ENCODE results near the gene FFAR4. TPM values are rescaled to one million over a fixed set of nuclear protein-coding genes. Genes with fewer than 3 reads are reported as not detected.
A peak's percentile ranks its signal among the peaks of the same experiment; 100 is the strongest.

The FFAR4 gene
- total RNA-seq, 1 experiment from 2014 or later, result not detected

- no peaks in the 10 kb centered on the region for H3K36me3 ChIP-seq
- H3K9me3 ChIP-seq (replicated peaks), result no peaks in the 10 kb centered on the region
- no peaks in the 10 kb centered on the region for H3K4me1 ChIP-seq
- H3K27ac ChIP-seq, result no peak overlapping the region
- H3K27me3 ChIP-seq, result no peaks in the 10 kb centered on the region
- H3K4me3 ChIP-seq, result no peak overlapping the region
- DNase-seq, result no peak
Measured at GRCh38 chr10:93584445-93584844, 18.0 kb downstream of the FFAR4 start.

- no peaks in the 10 kb centered on the region for H3K27me3 ChIP-seq
- H3K36me3 ChIP-seq, result no peaks in the 10 kb centered on the region
- H3K4me1 ChIP-seq, result no peaks in the 10 kb centered on the region
- H3K4me3 ChIP-seq, result no peak overlapping the region
- DNase-seq, result no peak
- no peaks in the 10 kb centered on the region for H3K9me3 ChIP-seq (replicated peaks)
- H3K27ac ChIP-seq, result no peak overlapping the region
Measured at GRCh38 chr10:93589648-93590562, 23.4 kb downstream of the FFAR4 start.

DNA sequence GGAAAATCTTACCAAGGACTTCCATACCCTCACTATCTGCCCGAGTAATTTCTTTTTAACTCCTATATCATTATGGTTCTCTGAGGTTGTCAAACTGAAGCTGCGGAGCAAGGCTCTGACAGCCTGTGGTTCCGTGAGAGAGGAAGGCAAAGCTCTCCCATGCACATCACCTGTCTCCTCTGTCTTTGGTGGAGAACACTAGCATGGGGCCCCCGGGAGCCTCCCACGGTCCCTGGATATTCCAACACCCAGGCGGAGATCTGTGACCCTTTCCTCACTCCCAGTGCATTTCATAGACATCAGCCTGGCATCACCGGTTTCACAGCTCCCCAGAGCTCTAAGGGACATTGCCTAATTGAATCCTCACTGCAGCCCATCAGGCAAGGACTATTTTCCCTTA is 24.2 kb downstream of the FFAR4 start:
- DNase-seq, result no peak
- H3K4me3 ChIP-seq, result no peak overlapping the region

DNA sequence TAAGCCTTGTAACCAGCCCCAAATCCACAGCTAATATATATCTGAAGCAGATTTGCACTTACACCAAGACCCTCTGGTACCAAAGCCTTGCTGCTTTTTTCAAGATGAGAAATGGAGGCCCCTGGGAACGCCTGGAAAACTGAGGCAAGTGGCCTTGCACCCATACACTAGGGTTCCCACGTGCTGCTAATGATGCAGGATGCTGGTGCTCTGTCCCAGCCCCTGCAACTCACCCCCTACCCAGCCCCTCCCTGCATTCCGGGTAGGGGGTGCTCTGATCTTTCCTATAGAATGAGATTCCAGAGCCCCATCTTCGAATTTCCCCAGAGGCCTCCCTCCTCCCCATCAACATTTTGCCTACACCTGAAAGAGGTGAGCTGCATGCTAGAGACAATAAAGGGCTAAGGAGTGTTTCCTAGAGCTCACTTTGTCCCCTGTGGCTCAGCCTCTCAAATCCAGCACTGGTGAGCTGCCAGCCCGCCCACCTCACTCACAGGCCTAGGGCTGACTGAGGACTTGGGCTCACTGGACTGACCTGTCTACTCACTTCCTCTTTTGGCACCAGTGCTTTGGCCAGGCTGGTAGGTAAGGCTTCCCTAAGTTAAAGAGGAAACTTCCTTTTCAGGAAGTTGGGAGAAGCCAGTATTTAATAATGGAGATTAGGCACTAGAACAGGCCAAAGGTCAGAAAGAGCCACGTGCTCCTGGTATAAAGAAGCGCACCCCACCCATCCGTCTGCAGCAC is 24.8 kb downstream of the FFAR4 start:
- no peak overlapping the region for H3K27ac ChIP-seq
- no peak for DNase-seq
- no peaks in the 10 kb centered on the region for H3K27me3 ChIP-seq
- H3K4me3 ChIP-seq, result no peak overlapping the region
- H3K36me3 ChIP-seq, result no peaks in the 10 kb centered on the region
- peaks cover 8% of the 10 kb centered on the region; the same call in 1 of the 2 replicates for H3K4me1 ChIP-seq
- H3K9me3 ChIP-seq (replicated peaks), result no peaks in the 10 kb centered on the region

More for the DNA sequence above, 24.2 kb downstream of the FFAR4 start:
- no peak overlapping the region for H3K27ac ChIP-seq
- H3K4me1 ChIP-seq, result peaks cover 5% of the 10 kb centered on the region; the same call in 1 of the 2 replicates
- no peaks in the 10 kb centered on the region for H3K36me3 ChIP-seq
- no peaks in the 10 kb centered on the region for H3K27me3 ChIP-seq
- no peaks in the 10 kb centered on the region for H3K9me3 ChIP-seq (replicated peaks)

- H3K4me1 ChIP-seq, result peaks cover 8% of the 10 kb centered on the region; the same call in 1 of the 2 replicates
- H3K27ac ChIP-seq, result no peak overlapping the region
- H3K27me3 ChIP-seq, result no peaks in the 10 kb centered on the region
- H3K4me3 ChIP-seq, result no peak overlapping the region
- no peak for DNase-seq
- no peaks in the 10 kb centered on the region for H3K36me3 ChIP-seq
- H3K9me3 ChIP-seq (replicated peaks), result no peaks in the 10 kb centered on the region
Measured at GRCh38 chr10:93593254-93593653, 26.8 kb downstream of the FFAR4 start.

GRCh38 chr10:93593749-93594148 is 27.3 kb downstream of the FFAR4 start:
- Histone ChIP-seq H3K4me3 (no peak overlapping the region), H3K27me3 (no peaks in the 10 kb centered on the region), H3K4me1 (peaks cover 8% of the 10 kb centered on the region; the same call in 1 of the 2 replicates), H3K36me3 (no peaks in the 10 kb centered on the region), H3K27ac (no peak overlapping the region), H3K9me3 (replicated peaks) (no peaks in the 10 kb centered on the region)
- DNase-seq, result no peak

DNA sequence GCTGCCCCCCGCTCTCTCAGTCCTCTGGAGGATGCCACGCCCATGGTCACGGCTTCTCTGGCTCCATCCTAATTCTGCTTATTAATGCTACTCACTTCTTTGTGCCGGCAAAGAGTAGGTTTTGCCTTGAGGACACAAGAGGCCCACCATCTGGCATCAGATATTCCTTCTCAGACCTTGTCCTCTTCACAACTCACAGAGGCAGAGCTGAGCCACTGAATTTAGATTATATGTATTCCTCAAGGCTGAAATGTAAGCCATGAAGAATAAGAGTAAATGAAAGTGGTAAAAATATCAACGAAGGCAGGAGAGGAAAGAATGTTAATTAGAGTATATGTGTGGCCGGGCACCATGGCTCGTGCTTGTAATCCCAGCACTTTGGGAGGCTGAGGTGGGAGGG is 28.1 kb downstream of the FFAR4 start:
- Histone ChIP-seq H3K4me1 (peaks cover 8% of the 10 kb centered on the region; the same call in 1 of the 2 replicates), H3K36me3 (no peaks in the 10 kb centered on the region), H3K27me3 (no peaks in the 10 kb centered on the region), H3K4me3 (no peak overlapping the region), H3K9me3 (replicated peaks) (no peaks in the 10 kb centered on the region), H3K27ac (no peak overlapping the region)
- DNase-seq, result no peak

GRCh38 chr10:93595378-93596161 is 29.1 kb downstream of the FFAR4 start:
- H3K27ac ChIP-seq, result no peak overlapping the region
- no peaks in the 10 kb centered on the region for H3K27me3 ChIP-seq
- H3K4me1 ChIP-seq, result peaks cover 8% of the 10 kb centered on the region; the same call in 1 of the 2 replicates
- H3K9me3 ChIP-seq (replicated peaks), result no peaks in the 10 kb centered on the region
- no peaks in the 10 kb centered on the region for H3K36me3 ChIP-seq
- 0 out of 2 replicates have a peak overlapping the region, but pooled peaks have one; percentile 10 for H3K4me3 ChIP-seq
- peak; percentile 38 to 44 for DNase-seq

DNA sequence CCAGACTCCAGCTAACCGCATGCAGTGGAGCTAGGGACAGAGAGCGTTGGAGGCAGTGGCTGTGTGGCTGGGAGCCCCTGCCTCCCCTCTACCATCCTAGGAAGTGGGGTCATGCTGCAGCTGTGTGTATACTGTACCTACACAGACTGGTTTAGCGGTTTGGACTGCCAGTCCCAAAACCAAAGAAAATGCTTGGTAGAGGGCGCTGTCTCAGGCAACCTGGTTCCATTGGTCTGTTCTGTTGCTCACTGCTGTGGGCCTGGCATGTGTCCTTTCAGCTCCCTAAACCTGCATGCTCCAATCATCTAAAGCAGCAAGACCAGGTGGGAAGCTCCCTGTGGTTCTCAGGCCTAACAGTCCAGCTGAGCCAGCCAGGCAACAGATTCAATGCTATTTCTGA is 30.1 kb downstream of the FFAR4 start:
- Histone ChIP-seq H3K36me3 (no peaks in the 10 kb centered on the region), H3K9me3 (replicated peaks) (no peaks in the 10 kb centered on the region), H3K27ac (no peak overlapping the region; the same call in 1 of the 2 replicates), H3K4me3 (no peak overlapping the region), H3K27me3 (no peaks in the 10 kb centered on the region), H3K4me1 (peaks cover 8% of the 10 kb centered on the region; the same call in 1 of the 2 replicates)
- peak in 1 of 2 experiments; percentile 26 for DNase-seq

GRCh38 chr10:93597075-93597599 is 30.7 kb downstream of the FFAR4 start:
- Histone ChIP-seq H3K4me1 (peaks cover 8% of the 10 kb centered on the region; the same call in 1 of the 2 replicates), H3K4me3 (no peak overlapping the region), H3K36me3 (no peaks in the 10 kb centered on the region), H3K27me3 (no peaks in the 10 kb centered on the region), H3K9me3 (replicated peaks) (no peaks in the 10 kb centered on the region), H3K27ac (no peak overlapping the region)
- no peak for DNase-seq

GRCh38 chr10:93598157-93598556 is 31.7 kb downstream of the FFAR4 start:
- Histone ChIP-seq H3K27me3 (no peaks in the 10 kb centered on the region), H3K4me3 (no peak overlapping the region), H3K4me1 (peaks cover 8% of the 10 kb centered on the region; the same call in 1 of the 2 replicates), H3K27ac (no peak overlapping the region), H3K36me3 (no peaks in the 10 kb centered on the region), H3K9me3 (replicated peaks) (no peaks in the 10 kb centered on the region)
- DNase-seq, result no peak

DNA sequence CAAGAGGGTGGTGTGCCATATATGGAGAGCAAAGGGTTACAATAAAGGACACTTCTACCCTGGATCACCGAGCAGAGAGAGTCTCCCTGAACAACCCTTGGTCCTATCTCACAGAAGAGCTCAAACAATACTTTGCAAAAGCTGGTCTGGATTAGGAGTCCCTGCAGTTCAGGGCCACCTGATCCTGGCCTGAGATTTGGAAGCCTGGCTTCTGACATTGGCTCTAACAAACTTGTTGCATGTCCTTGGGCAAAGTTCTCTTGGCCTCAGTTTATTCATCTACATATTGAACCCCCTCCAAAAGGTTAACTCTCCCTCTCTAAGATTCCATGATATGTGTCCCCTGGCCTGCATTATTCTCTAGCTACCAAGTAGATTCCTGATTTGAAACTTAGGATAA is 32.9 kb downstream of the FFAR4 start:
- Histone ChIP-seq H3K9me3 (replicated peaks) (no peaks in the 10 kb centered on the region), H3K4me3 (no peak overlapping the region), H3K27me3 (no peaks in the 10 kb centered on the region), H3K4me1 (peaks cover 8% of the 10 kb centered on the region; the same call in 1 of the 2 replicates), H3K36me3 (no peaks in the 10 kb centered on the region), H3K27ac (no peak overlapping the region)
- no peak for DNase-seq

DNA sequence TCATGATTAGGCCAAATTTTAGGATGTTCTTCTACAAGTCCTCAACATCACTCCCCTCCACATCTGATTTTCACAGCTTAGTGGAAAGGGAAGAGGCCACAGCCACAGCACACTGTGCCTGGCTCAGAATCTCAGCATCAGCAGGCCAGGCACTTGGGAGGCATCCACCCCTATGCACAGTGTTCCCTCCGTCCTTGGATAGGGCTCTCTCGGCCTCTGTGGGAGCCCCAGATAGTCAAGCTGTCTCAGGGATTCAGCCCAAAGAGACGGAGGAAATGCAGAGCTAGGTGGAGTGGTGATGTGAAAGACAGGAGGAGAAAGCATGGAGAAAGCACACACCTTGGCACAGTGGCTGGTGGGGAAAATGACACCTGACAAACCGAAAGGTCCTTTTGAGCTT is 33.3 kb downstream of the FFAR4 start:
- no peak overlapping the region for H3K4me3 ChIP-seq
- H3K4me1 ChIP-seq, result peaks cover 8% of the 10 kb centered on the region; the same call in 1 of the 2 replicates
- H3K36me3 ChIP-seq, result no peaks in the 10 kb centered on the region
- no peaks in the 10 kb centered on the region for H3K9me3 ChIP-seq (replicated peaks)
- H3K27me3 ChIP-seq, result no peaks in the 10 kb centered on the region
- DNase-seq, result no peak
- no peak overlapping the region for H3K27ac ChIP-seq

DNA sequence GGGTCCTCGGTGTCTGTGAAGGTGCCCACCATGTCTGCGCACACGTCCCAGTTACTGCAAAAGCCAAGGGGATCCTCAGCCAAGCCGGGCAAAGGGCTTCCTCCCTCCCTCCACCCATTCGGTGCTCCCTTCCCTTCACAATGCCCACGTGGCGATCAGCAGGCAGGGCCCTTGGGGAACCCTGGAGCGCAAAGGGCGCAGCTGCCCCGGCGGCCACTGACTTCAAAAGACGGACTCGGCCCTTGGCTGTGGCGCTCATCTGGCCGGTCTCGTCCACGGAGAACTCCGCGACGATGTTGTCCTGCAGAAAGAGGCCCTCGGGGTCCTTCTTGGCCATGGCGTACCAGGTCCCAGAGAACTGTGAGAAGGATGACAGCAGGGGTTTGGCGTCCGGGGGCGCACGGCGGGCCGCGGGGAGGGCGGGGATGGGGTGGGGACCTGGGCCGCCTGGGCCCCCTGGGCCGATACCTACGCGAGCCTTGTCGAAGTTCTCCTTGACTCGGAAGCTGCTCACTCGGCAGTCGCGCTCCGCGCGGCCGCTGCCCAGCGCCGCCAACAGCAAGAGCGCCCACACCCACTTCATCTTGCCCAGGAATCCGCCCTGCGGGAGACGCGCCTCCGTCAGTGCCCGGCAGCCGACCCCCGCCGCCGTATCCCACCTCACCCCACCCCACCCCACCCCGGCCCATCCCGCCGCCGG is 34.1 kb downstream of the FFAR4 start:
- no peaks in the 10 kb centered on the region for H3K27me3 ChIP-seq
- peaks cover 3% of the 10 kb centered on the region; the same call in 1 of the 2 replicates for H3K4me1 ChIP-seq
- H3K27ac ChIP-seq, result no peak overlapping the region
- H3K36me3 ChIP-seq, result no peaks in the 10 kb centered on the region
- H3K4me3 ChIP-seq, result no peak overlapping the region
- no peaks in the 10 kb centered on the region for H3K9me3 ChIP-seq (replicated peaks)
- no peak for DNase-seq

Measured in SJCRH30 (cell line).